Suprapubic skin (tissue), 4 donors: ENCODE data around the gene PARVG. TPM values are rescaled to one million over a fixed set of nuclear protein-coding genes. Genes with fewer than 3 reads are reported as not detected.

ENCODE experiments used
- DNase-seq, 2 donors: peaks; one replicate each; pipeline ENCODE4 v3.0.0-alpha.2; 2019; ENCODE audit warnings: low spot score in 2 of 2
- H3K27ac ChIP-seq: fragments of 200-600 bp; sonication (generic); one replicate; pipeline ENCODE4 v1.5.1; 2019
- H3K27me3 ChIP-seq: fragments of 200-600 bp; sonication (generic); one replicate; pipeline ENCODE4 v1.5.1; 2019
- H3K36me3 ChIP-seq: fragments of 200-600 bp; sonication (generic); one replicate; pipeline ENCODE4 v1.5.1; 2019
- H3K4me1 ChIP-seq: fragments of 200-600 bp; sonication (generic); one replicate; pipeline ENCODE4 v1.5.1; 2019
- H3K4me3 ChIP-seq: fragments of 200-600 bp; sonication (generic); one replicate; pipeline ENCODE4 v1.5.1; 2019; ENCODE audit warnings: mild to moderate bottlenecking
- H3K9me3 ChIP-seq: fragments of 200-600 bp; sonication (generic); one replicate; pipeline ENCODE4 v1.5.1; 2019
- CTCF ChIP-seq, 2 donors: fragments of 200-600 bp in 1 of 2; fragments of 450-650 bp in 1 of 2; sonication (generic) in 1 of 2; IDR thresholded peaks; one replicate each; pipeline ENCODE4 v1.5.1; 2016 to 2019; ENCODE audit warnings: antibody characterized with exemption in 2 of 2, mild to moderate bottlenecking in 1 of 2, moderate library complexity in 1 of 2
- EP300 ChIP-seq: sonication (generic); formaldehyde crosslinking; IDR thresholded peaks from one replicate; pipeline ENCODE4 v1.6.1; 2017; ENCODE audit warnings: antibody characterized with exemption
- POLR2A ChIP-seq, 2 donors: fragments of 450-650 bp; IDR thresholded peaks; one replicate each; pipeline ENCODE4 v1.6.1; 2017; ENCODE audit warnings: antibody characterized with exemption in 2 of 2, mild to moderate bottlenecking in 2 of 2, moderate library complexity in 2 of 2
- POLR2AphosphoS5 ChIP-seq, 3 donors: sonication (generic); formaldehyde crosslinking; IDR thresholded peaks; one replicate each; pipeline ENCODE4 v1.6.1; 2017; ENCODE audit warnings: antibody characterized with exemption in 3 of 3
- WGBS: methylation state at CpG from one replicate; pipeline ENCODE4 v1.1.5; 2018; 5-methylcytosine and 5-hydroxymethylcytosine counted together
- total RNA-seq, 4 donors: library from RNA; depleted of rRNA; stranded (reverse); fragments of >200 nt; gene quantifications; one replicate each; pipeline ENCODE4 v1.1.0, GENCODE V29; 2016

Gene PARVG
- total RNA-seq, 4 donors from 2014 or later, result 1.6 to 17.1 (median 3.2) TPM

GRCh38 chr22:44221710-44222475, 41.2 kb downstream of the PARVG start:
- Histone ChIP-seq H3K4me1 (peaks cover 6% of the 10 kb centered on the region), H3K27me3 (peaks cover 48% of the 10 kb centered on the region), H3K36me3 (no peaks in the 10 kb centered on the region), H3K9me3 (no peaks in the 10 kb centered on the region), H3K27ac (no peak overlapping the region), H3K4me3 (no peak overlapping the region)
- WGBS, result 95% methylated on average over 10 of the region's 11 CpGs
- no peak for DNase-seq
- TF ChIP-seq POLR2A (IDR thresholded peaks at IDR 0.05), result no peak
- TF ChIP-seq POLR2AphosphoS5 (IDR thresholded peaks at IDR 0.05), result no peak
- no peak for TF ChIP-seq CTCF (IDR thresholded peaks at IDR 0.05)
- TF ChIP-seq EP300, result no peak

- peaks cover 8% of the 10 kb centered on the region for H3K9me3 ChIP-seq
- no peak overlapping the region for H3K27ac ChIP-seq
- no peak for TF ChIP-seq CTCF (IDR thresholded peaks at IDR 0.05)
- no peak for TF ChIP-seq POLR2A (IDR thresholded peaks at IDR 0.05)
- TF ChIP-seq EP300, result no peak
- no peak for TF ChIP-seq POLR2AphosphoS5 (IDR thresholded peaks at IDR 0.05)
- H3K4me1 ChIP-seq, result peaks cover 6% of the 10 kb centered on the region
- H3K4me3 ChIP-seq, result no peak overlapping the region
- H3K27me3 ChIP-seq, result peaks cover 44% of the 10 kb centered on the region
- DNase-seq, result no peak
- whole genome bisulfite sequencing, result 18% methylated on average over 10 of the region's 12 CpGs
- H3K36me3 ChIP-seq, result no peaks in the 10 kb centered on the region
These were observed 43.4 kb downstream of the PARVG start for GRCh38 chr22:44224166-44224565.

DNA sequence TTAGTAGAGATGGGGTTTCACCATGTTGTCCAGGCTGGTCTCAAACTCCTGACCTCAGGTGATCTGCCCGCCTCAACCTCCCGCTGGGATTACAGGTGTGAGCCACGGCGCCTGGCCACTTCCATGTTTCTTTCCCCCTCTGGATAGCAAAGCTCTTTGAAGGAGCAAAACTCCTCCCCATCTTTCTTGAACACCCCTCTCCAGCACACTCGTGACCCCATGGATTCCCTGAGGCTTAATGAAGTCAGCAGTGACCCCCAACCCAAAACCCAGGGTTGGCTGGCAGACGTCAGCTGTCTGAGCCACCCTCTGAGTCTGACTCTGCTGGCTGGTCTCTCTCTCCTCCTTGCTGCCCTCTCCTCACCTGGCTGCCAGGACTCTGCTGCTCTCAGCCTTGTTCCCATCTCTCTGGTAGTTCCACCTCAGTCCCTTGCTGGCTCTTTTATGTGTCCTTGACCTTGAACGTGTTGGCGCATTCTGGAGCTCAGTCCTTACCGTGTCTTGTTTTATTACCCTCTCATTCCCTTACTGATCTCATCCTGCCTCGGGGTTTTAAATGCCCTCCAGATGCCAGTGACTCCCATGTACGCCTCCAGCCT, 44.5 kb downstream of the PARVG start:
- H3K27me3 ChIP-seq, result peaks cover 38% of the 10 kb centered on the region
- peaks cover 8% of the 10 kb centered on the region for H3K9me3 ChIP-seq
- 68% methylated on average over 10 of the region's 11 CpGs for WGBS
- H3K4me3 ChIP-seq, result no peak overlapping the region
- H3K27ac ChIP-seq, result no peak overlapping the region
- no peaks in the 10 kb centered on the region for H3K36me3 ChIP-seq
- TF ChIP-seq POLR2A (IDR thresholded peaks at IDR 0.05), result no peak
- TF ChIP-seq POLR2AphosphoS5 (IDR thresholded peaks at IDR 0.05), result no peak
- H3K4me1 ChIP-seq, result peaks cover 6% of the 10 kb centered on the region
- no peak for DNase-seq

- no peak for DNase-seq
- Histone ChIP-seq H3K4me3 (no peak overlapping the region), H3K9me3 (peaks cover 8% of the 10 kb centered on the region), H3K27ac (no peak overlapping the region), H3K27me3 (peaks cover 32% of the 10 kb centered on the region), H3K36me3 (no peaks in the 10 kb centered on the region), H3K4me1 (peaks cover 6% of the 10 kb centered on the region)
- WGBS, result 76% methylated on average over 8 of the region's 8 CpGs
- TF ChIP-seq POLR2AphosphoS5 (IDR thresholded peaks at IDR 0.05) (no peak), POLR2A (IDR thresholded peaks at IDR 0.05) (no peak), EP300 (no peak), CTCF (IDR thresholded peaks at IDR 0.05) (no peak)
These were observed 45.1 kb downstream of the PARVG start for GRCh38 chr22:44225812-44226211.

DNA sequence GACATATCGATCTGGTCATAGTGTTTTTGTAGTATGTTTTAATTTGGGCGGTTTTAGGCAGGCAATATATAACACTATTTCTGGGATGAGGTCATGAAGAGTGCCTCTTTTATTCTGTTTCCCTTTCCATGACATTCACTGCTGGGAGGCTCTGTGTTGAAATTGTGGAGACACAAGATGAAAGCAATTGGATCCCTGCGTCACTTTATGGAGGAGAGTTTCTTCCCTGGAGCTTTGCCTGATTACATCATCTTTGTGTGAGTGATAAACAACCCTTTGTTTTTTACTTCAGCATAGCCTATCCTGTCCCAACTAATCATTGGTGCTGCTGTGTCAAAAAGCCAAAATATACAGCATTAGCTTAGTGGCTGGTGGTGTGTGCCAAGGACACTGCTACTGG, 48.6 kb downstream of the PARVG start:
- H3K9me3 ChIP-seq, result peaks cover 8% of the 10 kb centered on the region
- no peak overlapping the region for H3K4me3 ChIP-seq
- H3K27me3 ChIP-seq, result peaks cover 12% of the 10 kb centered on the region
- H3K36me3 ChIP-seq, result no peaks in the 10 kb centered on the region
- H3K4me1 ChIP-seq, result no peaks in the 10 kb centered on the region
- DNase-seq, result no peak
- 72% methylated on average over 3 of the region's 3 CpGs for WGBS
- peak overlapping the region; percentile 10 for H3K27ac ChIP-seq
- TF ChIP-seq EP300, result no peak
- TF ChIP-seq POLR2AphosphoS5 (IDR thresholded peaks at IDR 0.05), result no peak
- TF ChIP-seq POLR2A (IDR thresholded peaks at IDR 0.05), result no peak
- no peak for TF ChIP-seq CTCF (IDR thresholded peaks at IDR 0.05)
